SU-DHL-6 (cell line): ENCODE data around the gene SZRD1.

Experiments
- H2AFZ ChIP-seq: fragments of 200-600 bp; sonication (generic); 2 replicates; pipeline ENCODE4 v1.6.1; 2014; ENCODE audit warnings: low read depth, mild to moderate bottlenecking, moderate library complexity, mixed read lengths, antibody characterized with exemption, low read length; ENCODE audit not compliant: severe bottlenecking
- H3F3A ChIP-seq: fragments of 200-600 bp; shearing (Covaris generic); 2 replicates; pipeline ENCODE4 v1.6.0; 2016; ENCODE audit warnings: antibody characterized with exemption, mild to moderate bottlenecking; ENCODE audit not compliant: insufficient read depth
- H3K27ac ChIP-seq: fragments of 200-600 bp; sonication (generic); 2 replicates; pipeline ENCODE4 v1.5.1; 2016; ENCODE audit warnings: low read depth, mild to moderate bottlenecking, low read length, moderate library complexity, mixed read lengths
- H3K27me3 ChIP-seq: fragments of 200-600 bp; sonication (generic), shearing (Covaris generic); 2 replicates; pipeline ENCODE4 v1.6.0; 2014; ENCODE audit warnings: mild to moderate bottlenecking, low read length
- H3K36me3 ChIP-seq: fragments of 200-600 bp; sonication (generic); 2 replicates; pipeline ENCODE4 v1.6.1; 2014; ENCODE audit warnings: mild to moderate bottlenecking, low read length, mixed read lengths
- H3K4me2 ChIP-seq: fragments of 300-600, 200-600 bp; shearing (Covaris generic), sonication (generic); 2 replicates; pipeline ENCODE4 v1.6.0; 2014; ENCODE audit warnings: low read length, low read depth, mild to moderate bottlenecking; ENCODE audit not compliant: poor library complexity, severe bottlenecking
- H3K4me3 ChIP-seq: fragments of 200-600 bp; sonication (generic); 2 replicates; pipeline ENCODE4 v1.5.1; 2014; ENCODE audit warnings: antibody characterized with exemption, low read length, mild to moderate bottlenecking, mixed read lengths; ENCODE audit not compliant: insufficient read depth, poor library complexity, severe bottlenecking
- H3K79me2 ChIP-seq: fragments of 200-600 bp; sonication (generic); 2 replicates; pipeline ENCODE4 v1.6.1; 2014; ENCODE audit warnings: mild to moderate bottlenecking, low read length, moderate library complexity; ENCODE audit not compliant: insufficient read depth
- H3K9ac ChIP-seq: fragments of 200-600 bp; sonication (generic); 2 replicates; pipeline ENCODE4 v1.7.0; 2014; ENCODE audit warnings: mild to moderate bottlenecking, low read length
- H3K9me2 ChIP-seq: fragments of 200-600 bp; sonication (generic); replicated peaks from 2 replicates; pipeline ENCODE4 v1.6.1; 2014; ENCODE audit warnings: low read length; ENCODE audit not compliant: insufficient read depth
- H3K9me3 ChIP-seq: fragments of 200-600 bp; sonication (generic); 2 replicates; pipeline ENCODE4 v1.6.1; 2014; ENCODE audit warnings: low read length, mixed read lengths; ENCODE audit not compliant: insufficient read depth
- H4K20me1 ChIP-seq: fragments of 200-600 bp; sonication (generic); 2 replicates; pipeline ENCODE4 v1.6.1; 2014; ENCODE audit warnings: low read depth, mild to moderate bottlenecking, antibody characterized with exemption, low read length, moderate library complexity, mixed read lengths
- CTCF ChIP-seq: fragments of 200-600 bp; sonication (generic); IDR thresholded peaks from one replicate; pipeline ENCODE4 v1.5.1; 2017; ENCODE audit warnings: antibody characterized with exemption, mild to moderate bottlenecking, low read length, moderate library complexity; ENCODE audit not compliant: insufficient read depth, poor library complexity, severe bottlenecking
- EZH2phosphoT487 ChIP-seq: fragments of 200-600 bp; sonication (generic), shearing (Covaris generic); conservative IDR thresholded peaks from 2 replicates; pipeline ENCODE4 v1.6.1; 2018; ENCODE audit warnings: mild to moderate bottlenecking, antibody characterized with exemption, low read length, moderate library complexity, mixed read lengths

Gene SZRD1

DNA sequence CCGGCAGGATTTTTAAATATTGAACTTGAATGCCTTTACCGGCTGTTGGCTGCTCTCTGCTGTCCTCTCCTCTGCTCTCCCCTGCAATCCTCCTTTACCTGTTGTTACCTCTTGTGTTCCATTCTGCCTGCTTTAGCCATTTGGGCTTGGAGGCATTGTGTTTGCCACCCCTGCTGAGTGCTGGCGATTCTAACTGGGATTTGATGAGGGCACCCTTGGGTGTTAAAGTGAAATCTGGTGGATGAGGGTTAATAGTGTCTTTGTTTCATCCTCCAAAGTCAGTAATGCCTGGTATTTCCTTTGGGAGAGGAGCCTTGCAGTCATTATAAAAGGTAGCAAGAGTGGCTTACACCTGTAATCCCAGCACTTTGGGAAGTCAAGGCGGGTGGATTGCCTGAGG lies 9.9 kb downstream of the SZRD1 start:
- Histone ChIP-seq H4K20me1 (peaks cover 24% of the 10 kb centered on the region), H3K79me2 (peaks cover 100% of the 10 kb centered on the region), H3K36me3 (no peaks in the 10 kb centered on the region), H3K9me3 (no peaks in the 10 kb centered on the region), H3K27ac (no peak overlapping the region), H3K4me2 (no peak overlapping the region), H3K4me3 (no peak overlapping the region), H3K27me3 (no peaks in the 10 kb centered on the region), H2AFZ (no peak overlapping the region), H3F3A (peaks cover 3% of the 10 kb centered on the region; the same call in 1 of the 2 replicates), H3K9me2 (no peaks in the 10 kb centered on the region), H3K9ac (no peak overlapping the region)
- TF ChIP-seq CTCF (no peak), EZH2phosphoT487 (no peak)

GRCh38 chr1:16378443-16378842 lies 11.4 kb downstream of the SZRD1 start:
- H4K20me1 ChIP-seq = peaks cover 19% of the 10 kb centered on the region
- H3K9ac ChIP-seq = no peak overlapping the region
- H3K9me2 ChIP-seq = no peaks in the 10 kb centered on the region
- peaks cover 99% of the 10 kb centered on the region for H3K79me2 ChIP-seq
- H3K27me3 ChIP-seq = no peaks in the 10 kb centered on the region
- no peaks in the 10 kb centered on the region for H3K9me3 ChIP-seq
- no peak overlapping the region for H3K4me2 ChIP-seq
- H3F3A ChIP-seq = peaks cover 3% of the 10 kb centered on the region; the same call in 1 of the 2 replicates
- H2AFZ ChIP-seq = no peak overlapping the region
- H3K36me3 ChIP-seq = no peaks in the 10 kb centered on the region
- H3K27ac ChIP-seq = no peak overlapping the region
- TF ChIP-seq CTCF (no peak), EZH2phosphoT487 (no peak)
- no peak overlapping the region for H3K4me3 ChIP-seq

DNA sequence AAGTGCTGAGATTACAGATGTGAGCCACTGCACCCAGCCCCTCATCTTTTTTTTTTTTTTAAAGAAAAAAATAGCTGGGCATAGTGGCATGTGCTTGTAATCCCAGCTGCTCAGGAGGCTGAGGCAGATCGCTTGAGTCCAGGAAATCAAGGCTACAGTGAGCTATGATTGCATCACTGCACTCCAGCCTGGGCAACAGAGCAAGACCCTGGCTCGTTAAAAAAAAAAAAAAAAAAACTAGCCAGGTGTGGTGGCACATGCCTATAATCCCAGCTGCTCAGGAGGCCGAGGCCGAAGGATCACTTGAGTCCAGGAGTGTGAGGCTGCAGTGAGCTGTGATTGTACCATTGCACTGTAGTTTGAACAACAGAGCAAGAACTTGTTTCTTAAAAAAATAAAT lies 13.8 kb downstream of the SZRD1 start:
- Histone ChIP-seq H3K9me2 (no peaks in the 10 kb centered on the region), H3K36me3 (no peaks in the 10 kb centered on the region)
- TF ChIP-seq CTCF (no peak), EZH2phosphoT487 (no peak)

More for the DNA sequence above, 13.8 kb downstream of the SZRD1 start:
- Histone ChIP-seq H3K79me2 (peaks cover 98% of the 10 kb centered on the region), H3K9me3 (no peaks in the 10 kb centered on the region), H2AFZ (no peak overlapping the region), H3F3A (no peaks in the 10 kb centered on the region), H3K4me2 (no peak overlapping the region), H4K20me1 (peaks cover 21% of the 10 kb centered on the region), H3K9ac (no peak overlapping the region), H3K27me3 (no peaks in the 10 kb centered on the region), H3K4me3 (no peak overlapping the region), H3K27ac (no peak overlapping the region)
